GM12878 (cell line): ENCODE data around the gene SFXN1. TPM values are rescaled to one million over a fixed set of nuclear protein-coding genes. Genes with fewer than 3 reads are reported as not detected.

Source experiments
- ATAC-seq: fragments of 200-7000 bp; cut with Tn5 transposase; 3 replicates; pipeline ENCODE4 v1.9.1; 2020; ENCODE audit warnings: mild to moderate bottlenecking, moderate library complexity
- BruUV-seq: library from RNA; stranded (reverse); fragments of 400-500 nt; replicated peaks from 2 replicates; lab custom pipeline; 2021; lab: Mats Ljungman, UMichigan
- CTCF ChIA-PET: fragments of 300-600 bp; sonication (Branson Sonifier 250); formaldehyde crosslinking; extraction: SDS; loops from one replicate; lab custom pipeline; 2021; ENCODE audit warnings: inconsistent platforms; lab: Yijun Ruan, JAX
- POLR2A ChIA-PET: fragments of 350-600 bp; formaldehyde crosslinking; extraction: SDS; loops from one replicate; lab custom pipeline; 2021; ENCODE audit warnings: inconsistent platforms; lab: Charles Lee
- RAD21 ChIA-PET: fragments of 300-600 bp; sonication (Branson Sonifier 250); formaldehyde crosslinking; loops from one replicate; lab custom pipeline; 2023; ENCODE audit warnings: antibody characterized with exemption; ENCODE audit not compliant: unreplicated experiment; lab: Charles Lee
- SMC1A ChIA-PET: fragments of 300-600 bp; sonication (Branson Sonifier 250); formaldehyde crosslinking; loops from one replicate; lab custom pipeline; 2023; ENCODE audit not compliant: unreplicated experiment, uncharacterized antibody; lab: Charles Lee
- DNase-seq: peaks from one replicate; pipeline ENCODE4 v3.0.0-alpha.2; 2011; ENCODE audit warnings: low read depth, low spot score
- FAIRE-seq: peaks from 3 replicates; lab custom pipeline; 2011; peaks lifted over from hg19 to GRCh38; lab: Jason Lieb, UNC
- H2AFZ ChIP-seq: 2 replicates; pipeline ENCODE4 v1.6.0; 2011; ENCODE audit warnings: low read depth, low read length, control low read depth; ENCODE audit not compliant: control insufficient read depth
- H3K27ac ChIP-seq: 2 replicates; pipeline ENCODE4 v1.5.1; 2011; ENCODE audit warnings: control low read depth; ENCODE audit not compliant: control insufficient read depth, insufficient read depth
- H3K27me3 ChIP-seq, 2 experiments: replicated peaks in 1 of 2; 2 replicates each; pipeline versions ENCODE4 v1.6.0 to v1.6.1; 2011; ENCODE audit warnings: low read length in 1 of 2; ENCODE audit not compliant: control insufficient read depth in 2 of 2, insufficient read depth in 2 of 2
- H3K36me3 ChIP-seq, 2 experiments: 2 replicates each; pipeline ENCODE4 v1.5.1; 2011; ENCODE audit warnings: low read length in 1 of 2; ENCODE audit not compliant: control insufficient read depth in 2 of 2, insufficient read depth in 2 of 2
- H3K4me1 ChIP-seq: 2 replicates; pipeline ENCODE4 v1.6.1; 2011; ENCODE audit warnings: mild to moderate bottlenecking, low read length, moderate library complexity, mixed read lengths; ENCODE audit not compliant: control insufficient read depth, insufficient read depth
- H3K4me2 ChIP-seq: 2 replicates; pipeline ENCODE4 v1.6.0; 2011; ENCODE audit warnings: control low read depth; ENCODE audit not compliant: control insufficient read depth, insufficient read depth
- H3K4me3 ChIP-seq: fragments of 200-600 bp; sonication (generic); 2 replicates; pipeline ENCODE4 v1.5.1; 2016
- H3K79me2 ChIP-seq: 2 replicates; pipeline ENCODE4 v1.6.0; 2011; ENCODE audit warnings: low read length; ENCODE audit not compliant: control insufficient read depth, insufficient read depth
- H3K9ac ChIP-seq: 2 replicates; pipeline ENCODE4 v1.8.0; 2011; ENCODE audit warnings: low read length, control low read depth, mixed read lengths; ENCODE audit not compliant: control insufficient read depth, insufficient read depth
- H3K9me3 ChIP-seq: replicated peaks from 3 replicates; pipeline ENCODE4 v1.5.1; 2011; ENCODE audit warnings: mild to moderate bottlenecking, low read length; ENCODE audit not compliant: control insufficient read depth, insufficient read depth
- H4K20me1 ChIP-seq: 2 replicates; pipeline ENCODE4 v1.6.0; 2011; ENCODE audit not compliant: control insufficient read depth, insufficient read depth
- ATF3 ChIP-seq: IDR thresholded peaks from 2 replicates; pipeline ENCODE4 v1.6.1; 2011; ENCODE audit warnings: low read depth, mild to moderate bottlenecking, low read length, moderate library complexity, borderline replicate concordance; ENCODE audit errors: extremely low read depth
- CBFB ChIP-seq: IDR thresholded peaks from 2 replicates; pipeline ENCODE4 v1.6.1; 2016; ENCODE audit warnings: antibody characterized with exemption, low read depth
- HCFC1 ChIP-seq: fragments of 150-350 bp; IDR thresholded peaks from 2 replicates; pipeline ENCODE4 v1.6.1; 2014; ENCODE audit warnings: low read length
- MLLT1 ChIP-seq: fragments of 450-650 bp; IDR thresholded peaks from 2 replicates; pipeline ENCODE4 v1.6.1; 2016; ENCODE audit warnings: mild to moderate bottlenecking
- NR2C2 ChIP-seq: IDR thresholded peaks from 2 replicates; pipeline ENCODE4 v1.6.1; 2011; ENCODE audit warnings: borderline replicate concordance, low read depth; ENCODE audit not compliant: control insufficient read depth, insufficient read length
- ZBED1 ChIP-seq: IDR thresholded peaks from 2 replicates; pipeline ENCODE4 v1.6.1; 2016; ENCODE audit warnings: borderline replicate concordance
- ZNF622 ChIP-seq: fragments of 450-650 bp; IDR thresholded peaks from 2 replicates; pipeline ENCODE4 v1.6.1; 2017; ENCODE audit warnings: mild to moderate bottlenecking, inconsistent platforms
- WGBS: methylation state at CpG from one replicate; pipeline ENCODE4 v1.1.6; 2016; ENCODE audit warnings: low lambda C conversion rate; ENCODE audit not compliant: insufficient replicate concordance, insufficient coverage; ENCODE audit errors: missing lambda C conversion rate; 5-methylcytosine and 5-hydroxymethylcytosine counted together
- in situ Hi-C: fragments of 300-500 bp; cut with MboI; formaldehyde crosslinking; loops from 9 replicates; pipeline ENCODE4 v1.14.3; 2018; ENCODE audit warnings: mixed read lengths
- intact Hi-C: fragments of 100-400 bp; cut with micrococcal nuclease; formaldehyde crosslinking; loops from one replicate; pipeline ENCODE4 v1.14.2; 2022; ENCODE audit not compliant: unreplicated experiment
- polyA plus RNA-seq, 11 experiments: library from polyadenylated mRNA; depleted of rRNA in 4 of 11; unstranded in 6 of 11; stranded (reverse) in 5 of 11; fragments of >200 nt; fragmentation: Nextera tagmentation in 4 of 11; fragmentation: Illumina TruSeq in 1 of 11; extraction: Ambion mirVana in 4 of 11; extraction: Trizol in 1 of 11; gene quantifications; 1 replicate in 1 of 11; 2 replicates in 10 of 11; pipeline versions ENCODE4 v1.2.1 to v1.2.3, GENCODE V29; 2011 to 2016; ENCODE audit warnings: inconsistent platforms in 2 of 11, missing spikeins in 2 of 11, low read depth in 1 of 11
- total RNA-seq, 4 experiments: library from RNA; depleted of rRNA in 3 of 4; stranded (reverse); fragments of >200 nt in 3 of 4; fragmentation: Illumina TruSeq in 1 of 4; extraction: Trizol in 1 of 4; gene quantifications; 2 replicates each; pipeline versions ENCODE4 v1.2.1 to v1.2.3, GENCODE V29; 2013 to 2021
- TF ChIP-seq, protein P1 (sequence below): IDR thresholded peaks from 2 replicates; pipeline ENCODE4 v1.6.1; 2012; ENCODE audit warnings: low read length, inconsistent platforms

Gene SFXN1
- total and polyA plus RNA-seq, 10 of the 15 experiments (the other 5 are each of a cell fraction or from before 2014, with no cell fraction given) = 18.0 to 248 (median 103) TPM

DNA sequence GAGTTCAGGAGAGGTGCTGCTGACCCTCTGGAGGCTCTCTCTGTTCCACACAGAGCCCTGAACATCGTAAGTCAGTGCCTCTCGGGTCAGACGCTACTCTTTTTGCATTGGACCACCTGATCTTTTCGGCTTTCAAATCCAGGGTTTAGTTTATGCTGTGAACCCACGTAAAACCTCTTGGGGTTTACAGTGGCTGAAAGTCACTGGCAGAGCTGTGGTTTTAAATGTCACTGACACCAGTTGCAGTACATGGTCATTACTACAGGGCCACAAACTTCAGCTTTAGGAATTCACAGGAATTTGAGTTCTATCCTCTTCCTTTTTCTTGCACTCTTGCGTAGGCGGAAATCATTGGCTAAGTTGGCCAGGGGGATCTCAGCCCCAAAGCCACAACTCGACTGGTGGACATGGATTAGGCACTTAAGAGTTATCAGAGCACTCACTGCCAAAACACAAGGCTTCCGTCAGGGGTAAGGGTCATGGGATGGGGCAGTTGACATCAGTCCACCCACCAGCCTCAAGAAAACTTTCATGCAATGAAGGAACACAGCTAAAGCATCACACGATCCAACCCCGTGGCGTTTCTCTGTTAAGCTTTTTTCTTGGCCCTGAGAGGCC, 76.9 kb downstream of the SFXN1 start (continued):
- TF ChIP-seq ATF3 (no peak), CBFB (no peak), ZNF622 (no peak)

DNA sequence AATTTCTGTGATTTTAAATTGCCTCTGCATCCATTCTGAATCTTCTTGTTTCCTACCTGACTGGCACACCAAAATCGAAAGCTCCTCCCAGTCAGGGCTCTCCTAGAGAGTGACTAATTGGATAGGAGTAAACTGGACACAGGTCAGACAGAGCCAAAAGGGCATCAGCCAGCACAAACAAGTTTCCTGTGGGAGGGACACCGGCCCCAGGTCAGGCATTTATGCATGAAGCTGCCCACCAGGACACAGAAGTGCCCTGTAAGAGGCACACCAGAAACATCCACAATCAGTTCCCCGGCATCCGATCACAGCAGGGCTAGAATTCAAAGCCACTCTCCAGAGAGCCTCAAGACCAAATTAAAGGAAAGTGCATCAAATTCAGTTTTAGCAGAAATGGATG, 78.4 kb downstream of the SFXN1 start:
- H3K4me1 ChIP-seq = no peaks in the 10 kb centered on the region
- no peak overlapping the region for H3K27ac ChIP-seq
- SMC1A ChIA-PET = no interaction called here
- POLR2A ChIA-PET = interaction anchor here (0.6 to 0.7 kb wide), 2 partner anchors 124 to 1183 kb away, joined by 5 to 7 read pairs; no protein-coding TSS in a partner anchor
- no peaks in the 10 kb centered on the region for H3K79me2 ChIP-seq
- no peaks in the 10 kb centered on the region for H3K9me3 ChIP-seq
- FAIRE-seq = no peak
- RAD21 ChIA-PET = no interaction called here
- H3K4me3 ChIP-seq = no peak overlapping the region
- no TSS peak for BruUV-seq
- H3K27me3 ChIP-seq = peaks cover 0 to 2% of the 10 kb centered on the region in 2 experiments; a peak in 2 of 4 replicates
- H2AFZ ChIP-seq = no peak overlapping the region
- no peak overlapping the region for H3K4me2 ChIP-seq
- TF ChIP-seq NR2C2 = no peak
- TF ChIP-seq ZBED1 = no peak
- no peak for TF ChIP-seq MLLT1
- TF ChIP-seq HCFC1 = no peak
- TF ChIP-seq, protein P1, sequence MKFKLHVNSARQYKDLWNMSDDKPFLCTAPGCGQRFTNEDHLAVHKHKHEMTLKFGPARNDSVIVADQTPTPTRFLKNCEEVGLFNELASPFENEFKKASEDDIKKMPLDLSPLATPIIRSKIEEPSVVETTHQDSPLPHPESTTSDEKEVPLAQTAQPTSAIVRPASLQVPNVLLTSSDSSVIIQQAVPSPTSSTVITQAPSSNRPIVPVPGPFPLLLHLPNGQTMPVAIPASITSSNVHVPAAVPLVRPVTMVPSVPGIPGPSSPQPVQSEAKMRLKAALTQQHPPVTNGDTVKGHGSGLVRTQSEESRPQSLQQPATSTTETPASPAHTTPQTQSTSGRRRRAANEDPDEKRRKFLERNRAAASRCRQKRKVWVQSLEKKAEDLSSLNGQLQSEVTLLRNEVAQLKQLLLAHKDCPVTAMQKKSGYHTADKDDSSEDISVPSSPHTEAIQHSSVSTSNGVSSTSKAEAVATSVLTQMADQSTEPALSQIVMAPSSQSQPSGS = no peak
- TF ChIP-seq, all 136 proteins: peak for 0
- intact Hi-C loops = no loop called here
- DNase-seq = no peak
- 38% methylated on average over 4 of the region's 4 CpGs for WGBS
- in situ Hi-C loops = no loop called here
- no peak overlapping the region for H3K9ac ChIP-seq
- no peaks in the 10 kb centered on the region for H3K36me3 ChIP-seq
- no peak for ATAC-seq
- H4K20me1 ChIP-seq = no peaks in the 10 kb centered on the region
- CTCF ChIA-PET = no interaction called here
